Uterus (tissue), 4 donors: Measurements from ENCODE around the gene STAC. TPM values are rescaled to one million over a fixed set of nuclear protein-coding genes. Genes with fewer than 3 reads are reported as not detected.

Source experiments
- DNase-seq, 2 donors: peaks; one replicate each; pipeline ENCODE4 v3.0.0-alpha.2; 2019 to 2020
- H3K27ac ChIP-seq, 2 donors: fragments of 200-600 bp; sonication (generic); 1 replicate in 1 of 2; 2 replicates in 1 of 2; pipeline ENCODE4 v1.5.1; 2016 to 2018
- H3K27me3 ChIP-seq, 2 donors: fragments of 200-600 bp; sonication (generic); one replicate each; pipeline ENCODE4 v1.5.1; 2018 to 2019; ENCODE audit warnings: control low read depth in 1 of 2
- H3K36me3 ChIP-seq, 2 donors: fragments of 200-600 bp; sonication (generic); one replicate each; pipeline ENCODE4 v1.5.1; 2019; ENCODE audit warnings: control low read depth in 1 of 2
- H3K4me1 ChIP-seq, 2 donors: fragments of 200-600 bp; sonication (generic); one replicate each; pipeline ENCODE4 v1.5.1; 2018 to 2019; ENCODE audit warnings: control low read depth in 1 of 2
- H3K4me3 ChIP-seq, 2 donors: fragments of 200-600 bp; sonication (generic); 1 replicate in 1 of 2; 2 replicates in 1 of 2; pipeline ENCODE4 v1.5.1; 2018 to 2019; ENCODE audit warnings: mild to moderate bottlenecking in 1 of 2
- H3K9me3 ChIP-seq, 2 donors: fragments of 200-600 bp; sonication (generic); one replicate each; pipeline ENCODE4 v1.5.1; 2019; ENCODE audit warnings: control low read depth in 1 of 2
- CTCF ChIP-seq, 4 experiments: fragments of 200-600 bp in 2 of 4; fragments of 450-650 bp in 2 of 4; sonication (generic) in 2 of 4; IDR thresholded peaks; one replicate each; pipeline ENCODE4 v1.5.1; 2016 to 2019; ENCODE audit warnings: antibody characterized with exemption in 4 of 4, mild to moderate bottlenecking in 2 of 4, moderate library complexity in 1 of 4
- POLR2A ChIP-seq, 2 donors: fragments of 450-650 bp; IDR thresholded peaks; one replicate each; pipeline ENCODE4 v1.6.1; 2016; ENCODE audit warnings: antibody characterized with exemption in 2 of 2, mild to moderate bottlenecking in 1 of 2, moderate library complexity in 1 of 2
- intact Hi-C: fragments of 100-400 bp; cut with DNase I; formaldehyde crosslinking; loops from one replicate; pipeline ENCODE4 v1.15.1; 2023; ENCODE audit warnings: low total_unique reads
- total RNA-seq, 4 donors: library from RNA; depleted of rRNA in 3 of 4; stranded (reverse); fragments of >200 nt in 3 of 4; gene quantifications; one replicate each; pipeline versions ENCODE4 v1.1.0 to v1.2.4, GENCODE V29; 2014 to 2023
- donor health status: DM: yes; HTN: yes; CAD: no.

STAC gene
- total RNA-seq, 4 donors from 2014 or later = under 0.01 to 3.3 (median 1.8) TPM

- no peaks in the 10 kb centered on the region for H3K4me1 ChIP-seq
- TF ChIP-seq POLR2A (IDR thresholded peaks at IDR 0.05) (no peak), CTCF (IDR thresholded peaks at IDR 0.05) (no peak)
- H3K36me3 ChIP-seq = no peaks in the 10 kb centered on the region
- no peaks in the 10 kb centered on the region for H3K9me3 ChIP-seq
- H3K4me3 ChIP-seq = no peak overlapping the region
- no peaks in the 10 kb centered on the region for H3K27me3 ChIP-seq
- DNase-seq = no peak
- H3K27ac ChIP-seq = no peak overlapping the region
- intact Hi-C loops = no loop called here
These were observed 14.5 kb upstream of the STAC start for GRCh38 chr3:36365829-36366228.

- TF ChIP-seq POLR2A (IDR thresholded peaks at IDR 0.05) (no peak), CTCF (IDR thresholded peaks at IDR 0.05) (no peak)
- H3K4me3 ChIP-seq = no peak overlapping the region
- H3K27me3 ChIP-seq = no peaks in the 10 kb centered on the region
- intact Hi-C loops = no loop called here
- DNase-seq = no peak
- no peak overlapping the region for H3K27ac ChIP-seq
- H3K9me3 ChIP-seq = no peaks in the 10 kb centered on the region
- no peaks in the 10 kb centered on the region for H3K36me3 ChIP-seq
- H3K4me1 ChIP-seq = no peaks in the 10 kb centered on the region
These were observed 14.0 kb upstream of the STAC start for GRCh38 chr3:36366308-36366707.

- Histone ChIP-seq H3K4me1 (no peaks in the 10 kb centered on the region), H3K27me3 (no peaks in the 10 kb centered on the region), H3K4me3 (no peak overlapping the region), H3K27ac (no peak overlapping the region), H3K9me3 (no peaks in the 10 kb centered on the region), H3K36me3 (no peaks in the 10 kb centered on the region)
- intact Hi-C loops = no loop called here
- no peak for TF ChIP-seq POLR2A (IDR thresholded peaks at IDR 0.05)
- no peak for TF ChIP-seq CTCF (IDR thresholded peaks at IDR 0.05)
- no peak for DNase-seq
These were observed 12.3 kb upstream of the STAC start for GRCh38 chr3:36367912-36368573.

DNA sequence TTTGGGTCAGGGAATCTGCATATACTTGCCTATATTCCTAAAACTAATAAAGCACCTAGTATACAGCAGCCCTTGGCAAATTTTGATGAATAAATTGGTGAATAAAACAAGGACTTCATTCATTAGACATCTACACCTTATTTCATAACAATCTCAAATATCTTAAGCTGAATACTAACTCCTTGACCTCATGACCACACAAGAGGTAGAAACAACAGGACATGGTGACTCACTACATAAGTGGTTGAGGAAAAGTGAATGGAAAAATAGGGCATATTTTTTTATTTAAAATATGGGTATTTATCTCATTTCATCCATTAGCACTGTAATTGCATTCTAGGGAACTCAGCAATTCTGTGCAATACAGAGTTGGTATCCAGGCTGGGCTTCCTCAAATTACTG lies 7.8 kb upstream of the STAC start:
- no peaks in the 10 kb centered on the region for H3K36me3 ChIP-seq
- H3K4me1 ChIP-seq = no peaks in the 10 kb centered on the region
- no peak overlapping the region for H3K4me3 ChIP-seq
- H3K27ac ChIP-seq = no peak overlapping the region
- intact Hi-C loops = no loop called here
- H3K27me3 ChIP-seq = no peaks in the 10 kb centered on the region
- TF ChIP-seq CTCF (IDR thresholded peaks at IDR 0.05) (no peak), POLR2A (IDR thresholded peaks at IDR 0.05) (no peak)
- DNase-seq = no peak
- no peaks in the 10 kb centered on the region for H3K9me3 ChIP-seq

- Histone ChIP-seq H3K4me1 (no peaks in the 10 kb centered on the region), H3K4me3 (no peak overlapping the region), H3K9me3 (no peaks in the 10 kb centered on the region), H3K27ac (no peak overlapping the region), H3K36me3 (no peaks in the 10 kb centered on the region), H3K27me3 (no peaks in the 10 kb centered on the region)
- TF ChIP-seq POLR2A (IDR thresholded peaks at IDR 0.05) = no peak
- no peak for TF ChIP-seq CTCF (IDR thresholded peaks at IDR 0.05)
- intact Hi-C loops = no loop called here
- DNase-seq = peak in 1 of 2 donors; percentile 19
These were observed 7.2 kb upstream of the STAC start for GRCh38 chr3:36373084-36373483.
